Glutamatergic neuron (in vitro differentiated cells): Measurements from ENCODE around the gene IQCM. TPM values are rescaled to one million over a fixed set of nuclear protein-coding genes. Genes with fewer than 3 reads are reported as not detected.

Experiments used
- DNase-seq: peaks from one replicate; pipeline ENCODE4 v3.0.0; 2022
- H3K27ac Mint-ChIP-seq: one replicate; pipeline ENCODE4 v1.8.0; 2020; ENCODE audit warnings: mild to moderate bottlenecking, mixed read lengths, inconsistent platforms; ENCODE audit not compliant: unreplicated experiment
- H3K27me3 Mint-ChIP-seq: one replicate; pipeline ENCODE4 v1.8.0; 2020; ENCODE audit warnings: mild to moderate bottlenecking, moderate library complexity, mixed read lengths, inconsistent platforms; ENCODE audit not compliant: unreplicated experiment
- H3K36me3 Mint-ChIP-seq: one replicate; pipeline ENCODE4 v1.8.0; 2020; ENCODE audit warnings: mild to moderate bottlenecking, mixed read lengths, inconsistent platforms; ENCODE audit not compliant: unreplicated experiment
- H3K4me1 Mint-ChIP-seq: one replicate; pipeline ENCODE4 v1.8.0; 2020; ENCODE audit warnings: mild to moderate bottlenecking, low read depth, mixed read lengths, inconsistent platforms; ENCODE audit not compliant: unreplicated experiment
- H3K4me3 Mint-ChIP-seq: one replicate; pipeline ENCODE4 v1.8.0; 2020; ENCODE audit warnings: mild to moderate bottlenecking, mixed read lengths, inconsistent platforms; ENCODE audit not compliant: unreplicated experiment
- H3K9me3 Mint-ChIP-seq: one replicate; pipeline ENCODE4 v1.8.0; 2020; ENCODE audit warnings: mild to moderate bottlenecking, moderate library complexity, mixed read lengths, inconsistent platforms; ENCODE audit not compliant: unreplicated experiment
- CTCF ChIP-seq: fragments of 200-600 bp; sonication (generic); IDR thresholded peaks from one replicate; pipeline ENCODE4 v1.5.0; 2021; ENCODE audit not compliant: partially characterized antibody, unreplicated experiment
- total RNA-seq: library from RNA; stranded (reverse); fragmentation: NEBNext Ultra II Directional; extraction: Animal tissue kit (Norgen Biotek cat#: 25700); gene quantifications from one replicate; pipeline ENCODE4 v1.2.1, GENCODE V29; 2021; ENCODE audit not compliant: unreplicated experiment

Gene IQCM
- total RNA-seq, 1 donor from 2014 or later, result not detected

GRCh38 chr4:149735796-149736195 is 79.8 kb downstream of the IQCM start:
- no peak for TF ChIP-seq CTCF
- no peak for DNase-seq
- peaks cover 2% of the 10 kb centered on the region for H3K27me3 Mint-ChIP-seq
- H3K27ac Mint-ChIP-seq, result no peak overlapping the region
- H3K4me1 Mint-ChIP-seq, result no peaks in the 10 kb centered on the region
- peaks cover 2% of the 10 kb centered on the region for H3K9me3 Mint-ChIP-seq
- H3K4me3 Mint-ChIP-seq, result no peak overlapping the region
- no peaks in the 10 kb centered on the region for H3K36me3 Mint-ChIP-seq

- Mint-ChIP-seq H3K27ac (no peak overlapping the region), H3K36me3 (no peaks in the 10 kb centered on the region), H3K4me1 (no peaks in the 10 kb centered on the region), H3K4me3 (no peak overlapping the region), H3K9me3 (no peaks in the 10 kb centered on the region), H3K27me3 (peaks cover 3% of the 10 kb centered on the region)
- TF ChIP-seq CTCF, result no peak
- DNase-seq, result no peak
These were observed 87.2 kb downstream of the IQCM start for GRCh38 chr4:149728444-149728843.

GRCh38 chr4:149727663-149728062 is 88.0 kb downstream of the IQCM start:
- Mint-ChIP-seq H3K9me3 (no peaks in the 10 kb centered on the region), H3K27ac (no peak overlapping the region), H3K4me1 (no peaks in the 10 kb centered on the region), H3K27me3 (peaks cover 3% of the 10 kb centered on the region), H3K4me3 (no peak overlapping the region), H3K36me3 (no peaks in the 10 kb centered on the region)
- TF ChIP-seq CTCF, result no peak
- DNase-seq, result no peak

- TF ChIP-seq CTCF, result no peak
- Mint-ChIP-seq H3K27ac (no peak overlapping the region), H3K9me3 (no peaks in the 10 kb centered on the region), H3K27me3 (peaks cover 2% of the 10 kb centered on the region), H3K4me1 (no peaks in the 10 kb centered on the region), H3K4me3 (no peak overlapping the region), H3K36me3 (no peaks in the 10 kb centered on the region)
- DNase-seq, result no peak
These were observed 92.6 kb downstream of the IQCM start for GRCh38 chr4:149723065-149723464.

GRCh38 chr4:149719806-149720205 is 95.8 kb downstream of the IQCM start:
- Mint-ChIP-seq H3K4me1 (no peaks in the 10 kb centered on the region), H3K36me3 (peaks cover 4% of the 10 kb centered on the region), H3K27ac (no peak overlapping the region), H3K9me3 (no peaks in the 10 kb centered on the region), H3K27me3 (peaks cover 2% of the 10 kb centered on the region), H3K4me3 (no peak overlapping the region)
- DNase-seq, result no peak
- no peak for TF ChIP-seq CTCF
